Limb (tissue), 2 donors: ENCODE results near the gene ASTN2.
"Not testable (repeated sequence)": the region's sequence is repeated elsewhere in the genome, so short reads cannot be mapped to it uniquely, and the experiment has no call there.

Experiments used
- DNase-seq, 2 donors: peaks; one replicate each; pipeline ENCODE4 v3.0.0-alpha.2; 2016; ENCODE audit errors: extremely low spot score in 2 of 2

The ASTN2 gene

GRCh38 chr9:116873937-116874914 is 540.6 kb downstream of the ASTN2 start:
- DNase-seq: no peak

DNA sequence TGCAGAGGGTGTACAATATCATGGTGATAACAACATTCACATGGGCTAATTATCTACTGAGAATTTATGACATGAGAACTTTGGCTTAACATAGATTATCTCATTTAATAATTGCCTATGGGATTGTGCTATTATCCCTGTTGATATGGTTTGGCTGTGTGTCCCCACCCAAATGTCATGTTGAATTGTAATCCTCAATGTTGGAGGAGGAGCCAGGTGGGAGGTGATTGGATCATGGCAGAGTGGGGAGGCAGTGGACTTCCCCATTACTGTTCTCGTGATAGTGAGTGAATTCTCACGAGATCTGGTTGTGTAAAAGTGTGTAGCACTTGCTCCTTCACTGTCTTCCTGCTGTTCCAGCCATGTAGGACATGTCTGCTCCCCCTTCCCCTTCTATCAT is 541.4 kb downstream of the ASTN2 start:
- no peak for DNase-seq

DNA sequence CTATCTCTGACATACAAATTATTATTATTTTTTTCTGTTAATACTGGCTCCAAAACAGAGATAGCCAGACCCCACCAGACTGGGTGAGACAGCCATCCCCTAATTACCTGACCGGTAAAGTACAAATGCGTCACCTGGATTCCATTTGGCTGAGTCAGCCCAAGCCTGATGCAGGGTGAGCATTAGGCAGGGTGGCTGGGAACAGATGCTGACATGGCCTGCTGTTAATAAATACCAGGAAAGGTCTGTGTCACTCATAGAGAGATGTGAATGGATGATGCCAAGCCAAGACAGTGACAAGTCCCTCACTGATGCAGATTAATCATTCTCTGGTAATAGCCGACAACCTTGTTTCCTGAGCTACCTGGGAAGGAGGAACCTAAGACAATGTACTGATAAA is 544.3 kb downstream of the ASTN2 start:
- DNase-seq: no peak

DNA sequence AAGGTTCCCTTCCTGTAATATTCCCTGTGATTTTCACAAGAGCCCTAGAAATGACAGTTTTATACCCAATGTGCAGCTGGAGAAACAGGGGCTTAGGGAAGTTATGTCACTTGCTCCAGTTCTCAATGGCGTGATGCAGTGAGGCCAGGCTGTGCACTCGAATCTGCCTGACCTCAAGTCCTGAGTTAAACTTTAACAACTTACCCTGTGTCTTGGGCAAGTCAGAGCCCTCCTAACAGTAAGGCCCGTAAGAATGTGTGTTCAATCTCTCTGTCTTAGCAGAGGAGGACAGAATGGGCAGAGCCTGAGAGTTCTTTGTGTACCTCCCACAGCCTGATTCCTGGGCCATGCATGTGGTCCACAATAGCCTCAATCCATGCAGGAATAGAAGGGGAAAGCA is 546.7 kb downstream of the ASTN2 start:
- no peak for DNase-seq

GRCh38 chr9:116861321-116861720 is 553.5 kb downstream of the ASTN2 start:
- no peak for DNase-seq

- DNase-seq: peak; percentile 25 to 68
These were observed 554.2 kb downstream of the ASTN2 start for GRCh38 chr9:116860509-116861120.

- DNase-seq: no peak
These were observed 555.1 kb downstream of the ASTN2 start for GRCh38 chr9:116859763-116860162.

- no peak for DNase-seq
These were observed 557.5 kb downstream of the ASTN2 start for GRCh38 chr9:116857321-116857720.

DNA sequence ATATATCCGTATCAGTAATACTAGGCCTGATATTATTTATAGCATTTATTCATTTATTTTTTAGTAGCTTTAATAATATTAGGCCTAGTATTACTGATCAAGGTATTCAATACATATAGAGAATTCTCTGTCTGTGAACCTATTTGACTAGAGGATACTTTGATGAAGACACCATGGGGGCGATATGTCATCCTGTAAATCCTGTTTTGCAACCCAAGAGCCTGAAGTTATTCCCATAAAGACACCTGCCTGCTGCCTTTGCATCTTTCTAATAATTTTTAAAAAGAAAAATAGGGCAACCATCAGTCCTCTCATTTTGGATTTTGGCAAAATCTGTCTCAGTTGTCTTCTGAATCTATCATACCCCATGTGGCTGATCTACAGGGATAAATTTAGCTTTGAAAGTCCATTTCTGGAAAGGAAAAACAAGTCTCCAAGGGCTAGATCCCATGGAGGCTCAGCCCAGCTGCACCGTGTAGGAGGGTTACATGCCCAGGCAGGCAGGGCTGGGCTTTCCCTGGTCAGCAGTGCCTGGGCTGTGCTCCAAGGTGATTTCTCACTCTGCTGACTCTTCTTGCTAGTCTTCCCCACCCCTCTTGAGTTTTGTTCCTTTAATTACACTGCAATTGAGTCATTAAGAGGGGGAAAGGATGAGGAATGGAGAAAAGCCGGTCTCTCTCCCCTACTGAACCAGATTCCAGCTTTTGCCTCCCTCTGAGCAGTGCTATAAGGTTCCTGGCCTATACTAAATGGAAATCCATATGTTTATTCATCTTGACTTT is 558.8 kb downstream of the ASTN2 start:
- no peak for DNase-seq

DNA sequence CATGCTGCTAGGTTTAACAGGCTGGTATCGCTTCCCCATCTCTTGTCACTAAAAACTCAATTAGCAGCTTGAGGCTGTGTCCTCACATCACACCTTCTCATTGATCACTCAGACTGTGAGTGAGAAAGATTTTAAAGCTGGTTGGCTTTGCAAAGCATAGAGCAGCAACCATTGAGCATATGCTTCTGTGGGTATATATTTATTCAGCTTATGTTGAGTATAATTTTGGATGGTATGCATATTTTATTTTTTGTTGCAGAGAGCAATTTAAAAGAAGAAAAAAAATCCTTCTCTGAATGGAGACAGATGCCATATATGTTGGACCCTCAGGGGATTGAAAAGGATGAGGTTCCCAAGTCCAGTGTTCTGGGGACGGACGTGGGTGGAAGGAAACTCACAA is 565.1 kb downstream of the ASTN2 start:
- no peak for DNase-seq

DNA sequence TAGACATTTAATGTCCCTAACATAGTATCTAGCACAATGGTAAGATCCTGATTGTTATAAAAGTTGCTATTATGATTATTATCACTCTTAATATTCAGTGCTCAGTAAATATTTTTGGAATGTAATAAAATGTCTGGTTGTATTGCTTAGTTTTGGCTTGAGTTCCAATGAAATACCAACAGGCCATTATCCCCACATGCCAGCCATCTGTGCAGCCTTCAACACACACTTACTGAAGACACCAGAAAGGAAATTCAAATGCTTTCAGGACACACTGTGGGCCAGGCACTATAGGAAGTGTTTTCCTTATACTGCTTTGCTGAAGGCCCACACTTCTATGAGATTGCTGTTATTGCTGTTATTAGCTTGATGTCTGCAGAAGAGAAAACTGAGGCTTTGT is 570.2 kb downstream of the ASTN2 start:
- DNase-seq: peak in 1 of 2 donors; percentile 24

- peak in 1 of 2 donors; percentile 8 for DNase-seq
These were observed 570.8 kb downstream of the ASTN2 start for GRCh38 chr9:116843863-116844620.

GRCh38 chr9:116842658-116843057 is 572.2 kb downstream of the ASTN2 start:
- no peak for DNase-seq

GRCh38 chr9:116838468-116838867 is 576.4 kb downstream of the ASTN2 start:
- not testable (repeated sequence) for DNase-seq

DNA sequence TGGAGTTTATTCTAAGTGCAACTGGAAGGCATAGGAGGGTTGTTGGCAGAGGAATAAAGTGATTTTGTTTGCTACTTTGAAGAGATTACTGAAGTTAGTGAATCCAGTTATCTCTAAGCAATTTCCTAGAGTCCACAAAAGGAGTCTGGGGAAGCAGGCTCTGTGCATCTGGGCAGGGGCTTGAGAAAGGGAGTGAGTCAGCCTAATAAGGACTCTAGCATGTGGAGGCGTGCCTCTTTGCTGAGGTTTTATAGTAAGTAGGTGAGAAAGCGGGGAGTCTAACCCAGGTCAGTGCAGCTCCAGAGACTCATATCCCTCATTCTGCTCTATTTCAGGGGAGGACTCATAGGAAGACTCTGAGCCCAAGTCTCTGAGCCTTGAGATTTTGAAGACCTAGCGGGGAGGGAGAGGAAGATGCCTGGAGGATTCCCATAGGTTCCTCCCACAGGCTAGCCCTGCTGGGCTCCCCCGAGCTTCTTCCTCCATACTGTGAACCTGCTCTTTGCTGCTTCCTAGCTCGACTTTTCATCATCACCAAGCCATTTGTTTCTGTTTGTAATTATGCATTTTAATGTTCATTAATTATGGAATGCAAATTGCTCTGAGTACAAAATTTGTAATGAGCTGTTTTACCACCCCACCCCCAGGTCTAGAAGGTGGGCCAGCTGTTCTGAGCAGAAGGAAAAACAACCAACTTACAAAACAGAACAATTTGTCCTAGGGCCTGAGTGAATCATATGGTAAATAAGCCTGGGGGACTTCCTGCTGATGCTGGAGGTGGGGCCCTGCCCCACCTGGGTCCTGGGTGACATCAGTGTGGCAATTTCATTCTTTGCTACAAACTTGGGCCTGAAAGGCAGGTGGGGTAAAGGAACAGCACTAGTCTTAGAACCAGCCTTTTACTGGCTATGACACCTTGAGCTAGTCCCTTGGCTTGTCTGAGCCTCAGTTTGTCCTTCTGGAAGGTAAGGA is 577.6 kb downstream of the ASTN2 start:
- DNase-seq: no peak

- DNase-seq: not testable (repeated sequence)
These were observed 584.5 kb downstream of the ASTN2 start for GRCh38 chr9:116830321-116830720.

GRCh38 chr9:116821633-116822229 is 593.1 kb downstream of the ASTN2 start:
- no peak for DNase-seq

- DNase-seq: no peak
These were observed 595.7 kb downstream of the ASTN2 start for GRCh38 chr9:116819116-116819515.

- no peak for DNase-seq
These were observed 597.1 kb downstream of the ASTN2 start for GRCh38 chr9:116817762-116818161.

DNA sequence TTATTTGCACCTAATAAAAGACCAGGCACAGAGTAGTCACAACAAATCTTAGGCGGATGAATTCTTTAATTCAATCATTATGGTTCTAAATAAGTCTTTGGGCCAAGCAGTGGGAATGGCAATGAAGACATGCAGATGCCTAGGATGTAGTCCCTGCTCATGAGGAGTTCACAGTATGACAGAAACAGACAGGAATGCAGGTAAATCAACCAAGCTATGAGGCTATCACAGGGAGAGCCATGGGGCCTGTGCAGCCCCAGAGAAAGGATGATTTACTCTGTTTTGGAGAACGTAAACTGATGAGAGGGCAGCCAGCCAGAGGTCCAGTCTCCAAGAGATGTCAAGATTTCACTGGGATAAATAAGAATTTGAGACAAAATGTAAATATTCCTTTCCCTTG is 598.4 kb downstream of the ASTN2 start:
- no peak for DNase-seq
